Adrenal gland (tissue), 5 donors: ENCODE measurements around the gene EWSR1.

Source experiments
- POLR2A ChIP-seq, 2 donors: fragments of 450-650 bp; IDR thresholded peaks; one replicate each; pipeline ENCODE4 v1.6.1; 2017; ENCODE audit warnings: antibody characterized with exemption in 2 of 2, mild to moderate bottlenecking in 2 of 2, moderate library complexity in 1 of 2
- TF ChIP-seq, protein P1 (sequence below), 6 experiments: fragments of 450-650 bp in 4 of 6; fragments of 200-600 bp in 2 of 6; sonication (generic) in 1 of 6; IDR thresholded peaks; 1 replicate in 5 of 6; 2 replicates in 1 of 6; pipeline versions ENCODE4 v1.5.1 to v1.8.0; 2016 to 2021; ENCODE audit warnings: antibody characterized with exemption in 6 of 6, mild to moderate bottlenecking in 2 of 6, moderate library complexity in 1 of 6
- donor health status: DM: no; HTN: no; CAD: no.

DNA sequence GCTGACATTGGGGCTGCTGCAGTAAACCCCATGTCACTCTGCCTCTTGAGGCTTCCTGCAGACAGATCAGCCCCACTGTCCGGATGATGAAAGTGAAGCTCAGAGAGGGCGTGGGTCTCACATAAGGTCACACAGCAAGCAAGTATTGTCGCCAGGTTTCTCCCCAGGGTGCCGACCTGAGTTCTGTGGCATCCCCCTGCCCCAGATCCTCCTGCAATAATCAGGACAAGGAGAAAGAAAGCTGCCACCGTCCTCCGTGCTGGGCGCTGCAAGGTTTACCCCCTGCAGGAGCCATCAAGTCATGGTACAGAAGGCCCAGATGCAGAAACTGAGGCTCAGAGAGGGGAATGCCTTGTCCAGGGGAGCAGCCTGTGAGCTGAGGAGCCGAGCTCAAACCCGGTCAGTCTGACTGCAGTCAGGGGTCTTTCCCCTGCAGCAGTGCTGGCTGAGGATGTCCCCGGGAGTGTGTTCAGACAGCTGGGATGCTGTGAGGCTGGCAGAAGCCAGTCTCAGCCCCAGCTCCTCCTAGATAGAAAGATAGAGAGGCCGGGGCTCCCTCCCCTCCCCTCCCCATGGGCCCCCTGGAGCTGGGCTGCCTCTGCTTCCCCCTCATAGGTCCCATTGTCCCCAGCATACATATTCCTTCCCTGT lies 49.2 kb upstream of the EWSR1 start:
- TF ChIP-seq, protein P1, sequence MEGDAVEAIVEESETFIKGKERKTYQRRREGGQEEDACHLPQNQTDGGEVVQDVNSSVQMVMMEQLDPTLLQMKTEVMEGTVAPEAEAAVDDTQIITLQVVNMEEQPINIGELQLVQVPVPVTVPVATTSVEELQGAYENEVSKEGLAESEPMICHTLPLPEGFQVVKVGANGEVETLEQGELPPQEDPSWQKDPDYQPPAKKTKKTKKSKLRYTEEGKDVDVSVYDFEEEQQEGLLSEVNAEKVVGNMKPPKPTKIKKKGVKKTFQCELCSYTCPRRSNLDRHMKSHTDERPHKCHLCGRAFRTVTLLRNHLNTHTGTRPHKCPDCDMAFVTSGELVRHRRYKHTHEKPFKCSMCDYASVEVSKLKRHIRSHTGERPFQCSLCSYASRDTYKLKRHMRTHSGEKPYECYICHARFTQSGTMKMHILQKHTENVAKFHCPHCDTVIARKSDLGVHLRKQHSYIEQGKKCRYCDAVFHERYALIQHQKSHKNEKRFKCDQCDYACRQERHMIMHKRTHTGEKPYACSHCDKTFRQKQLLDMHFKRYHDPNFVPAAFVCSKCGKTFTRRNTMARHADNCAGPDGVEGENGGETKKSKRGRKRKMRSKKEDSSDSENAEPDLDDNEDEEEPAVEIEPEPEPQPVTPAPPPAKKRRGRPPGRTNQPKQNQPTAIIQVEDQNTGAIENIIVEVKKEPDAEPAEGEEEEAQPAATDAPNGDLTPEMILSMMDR (IDR thresholded peaks at IDR 0.05): no peak
- TF ChIP-seq POLR2A (IDR thresholded peaks at IDR 0.05): no peak
